HEK293 (cell line): ENCODE measurements around the gene PPP1R11.

Experiments
- CTCF ChIP-seq: fragments of 450-650 bp; formaldehyde crosslinking; IDR thresholded peaks from 2 replicates; pipeline ENCODE4 v1.5.1; 2016; ENCODE audit warnings: missing biosample characterization, missing genetic modification characterization
- ZBTB8A ChIP-seq: fragments of 450-650 bp; formaldehyde crosslinking; IDR thresholded peaks from 2 replicates; pipeline ENCODE4 v1.5.1; 2016; ENCODE audit warnings: missing biosample characterization, missing genetic modification characterization
- ZNF18 ChIP-seq: fragments of 450-650 bp; formaldehyde crosslinking; IDR thresholded peaks from 2 replicates; pipeline ENCODE4 v1.5.1; 2016; ENCODE audit warnings: missing biosample characterization, missing genetic modification characterization

- TF ChIP-seq ZNF18 (tag by site-specific recombination) (no peak), CTCF (no peak), ZBTB8A (no peak)
These were observed 29.8 kb downstream of the PPP1R11 start for GRCh38 chr6:30096829-30097228.
